ENCODE results near the gene GIGYF2.

DNA sequence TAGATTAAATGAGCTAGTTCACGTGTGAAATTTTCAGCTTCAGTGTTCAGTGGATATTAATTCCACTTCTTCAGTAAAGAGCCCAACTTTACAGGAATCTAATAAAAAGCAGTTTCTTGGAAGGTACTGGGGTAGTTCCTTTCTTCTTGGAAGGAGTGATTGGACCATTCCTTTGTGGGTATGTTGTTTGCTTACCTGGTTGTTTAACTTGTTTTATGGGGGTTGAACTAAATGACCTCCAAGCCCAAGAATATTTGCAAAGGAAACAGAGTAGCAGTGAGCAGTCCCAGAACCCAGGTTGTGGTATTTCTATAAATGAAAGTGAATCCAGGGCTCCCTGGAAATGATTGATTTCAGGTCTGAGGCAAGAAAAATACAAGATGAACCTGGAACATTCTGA is 47.8 kb downstream of the GIGYF2 start:
- TF ChIP-seq, protein P1, sequence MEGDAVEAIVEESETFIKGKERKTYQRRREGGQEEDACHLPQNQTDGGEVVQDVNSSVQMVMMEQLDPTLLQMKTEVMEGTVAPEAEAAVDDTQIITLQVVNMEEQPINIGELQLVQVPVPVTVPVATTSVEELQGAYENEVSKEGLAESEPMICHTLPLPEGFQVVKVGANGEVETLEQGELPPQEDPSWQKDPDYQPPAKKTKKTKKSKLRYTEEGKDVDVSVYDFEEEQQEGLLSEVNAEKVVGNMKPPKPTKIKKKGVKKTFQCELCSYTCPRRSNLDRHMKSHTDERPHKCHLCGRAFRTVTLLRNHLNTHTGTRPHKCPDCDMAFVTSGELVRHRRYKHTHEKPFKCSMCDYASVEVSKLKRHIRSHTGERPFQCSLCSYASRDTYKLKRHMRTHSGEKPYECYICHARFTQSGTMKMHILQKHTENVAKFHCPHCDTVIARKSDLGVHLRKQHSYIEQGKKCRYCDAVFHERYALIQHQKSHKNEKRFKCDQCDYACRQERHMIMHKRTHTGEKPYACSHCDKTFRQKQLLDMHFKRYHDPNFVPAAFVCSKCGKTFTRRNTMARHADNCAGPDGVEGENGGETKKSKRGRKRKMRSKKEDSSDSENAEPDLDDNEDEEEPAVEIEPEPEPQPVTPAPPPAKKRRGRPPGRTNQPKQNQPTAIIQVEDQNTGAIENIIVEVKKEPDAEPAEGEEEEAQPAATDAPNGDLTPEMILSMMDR (IDR thresholded peaks at IDR 0.05): no peak
- TF ChIP-seq POLR2A (IDR thresholded peaks at IDR 0.05): no peak
